Neural progenitor cell (in vitro differentiated cells): Measurements from ENCODE around the gene NEAT1.

Source experiments
- CTCF ChIP-seq: fragments of 200-600 bp; sonication (generic); IDR thresholded peaks from 2 replicates; pipeline ENCODE4 v1.5.1; 2017; ENCODE audit warnings: antibody characterized with exemption, mild to moderate bottlenecking
- EZH2phosphoT487 ChIP-seq: fragments of 200-600 bp; sonication (generic); IDR thresholded peaks from 2 replicates; pipeline ENCODE4 v1.6.1; 2017; ENCODE audit warnings: antibody characterized with exemption

- no peak for TF ChIP-seq CTCF
- TF ChIP-seq EZH2phosphoT487: no peak
Observed at GRCh38 chr11:65418431-65418680, 4.2 kb upstream of the NEAT1 start.
